ENCODE data around the gene CDC73.
"Not testable (repeated sequence)": the region's sequence is repeated elsewhere in the genome, so short reads cannot be mapped to it uniquely, and the experiment has no call there.

The CDC73 gene

GRCh38 chr1:193231146-193231545, 109.3 kb downstream of the CDC73 start:
- DNase-seq (ENCODE audit: low read depth in 2 of 2): not testable (repeated sequence)

- DNase-seq (ENCODE audit: low read depth in 2 of 2): no peak
Observed at GRCh38 chr1:193234530-193234929, 112.7 kb downstream of the CDC73 start.

- DNase-seq (ENCODE audit: low read depth in 2 of 2): no peak
Observed at GRCh38 chr1:193237381-193237978, 115.6 kb downstream of the CDC73 start.

- no peak for DNase-seq (ENCODE audit: low read depth in 2 of 2)
Observed at GRCh38 chr1:193240609-193241008, 118.8 kb downstream of the CDC73 start.

- no peak for DNase-seq (ENCODE audit: low read depth in 2 of 2)
Observed at GRCh38 chr1:193241132-193241827, 119.4 kb downstream of the CDC73 start.

- no peak for DNase-seq (ENCODE audit: low read depth in 2 of 2)
Observed at GRCh38 chr1:193242000-193242399, 120.2 kb downstream of the CDC73 start.

GRCh38 chr1:193249187-193249586, 127.4 kb downstream of the CDC73 start:
- no peak for DNase-seq (ENCODE audit: low read depth in 2 of 2)

- no peak for DNase-seq (ENCODE audit: low read depth in 2 of 2)
Observed at GRCh38 chr1:193251950-193252349, 130.1 kb downstream of the CDC73 start.

GRCh38 chr1:193256019-193256418, 134.2 kb downstream of the CDC73 start:
- DNase-seq (ENCODE audit: low read depth in 2 of 2): no peak

- no peak for DNase-seq (ENCODE audit: low read depth in 2 of 2)
Observed at GRCh38 chr1:193259636-193260035, 137.8 kb downstream of the CDC73 start.

GRCh38 chr1:193260056-193260745, 138.4 kb downstream of the CDC73 start:
- no peak for DNase-seq (ENCODE audit: low read depth in 2 of 2)

- DNase-seq (ENCODE audit: low read depth in 2 of 2): no peak
Observed at GRCh38 chr1:193260896-193261295, 139.1 kb downstream of the CDC73 start.

GRCh38 chr1:193262661-193263060, 140.8 kb downstream of the CDC73 start:
- DNase-seq (ENCODE audit: low read depth in 2 of 2): no peak

GRCh38 chr1:193264313-193265065, 142.7 kb downstream of the CDC73 start:
- no peak for DNase-seq (ENCODE audit: low read depth in 2 of 2)

- no peak for DNase-seq (ENCODE audit: low read depth in 2 of 2)
Observed at GRCh38 chr1:193265716-193266115, 143.9 kb downstream of the CDC73 start.

- DNase-seq (ENCODE audit: low read depth in 2 of 2): not testable (repeated sequence)
Observed at GRCh38 chr1:193266794-193267193, 145.0 kb downstream of the CDC73 start.

- DNase-seq (ENCODE audit: low read depth in 2 of 2): no peak
Observed at GRCh38 chr1:193270996-193271395, 149.2 kb downstream of the CDC73 start.

GRCh38 chr1:193275773-193276172, 153.9 kb downstream of the CDC73 start:
- DNase-seq (ENCODE audit: low read depth in 2 of 2): no peak

- no peak for DNase-seq (ENCODE audit: low read depth in 2 of 2)
Observed at GRCh38 chr1:193278968-193279367, 157.1 kb downstream of the CDC73 start.

GRCh38 chr1:193281894-193282293, 160.1 kb downstream of the CDC73 start:
- no peak for DNase-seq (ENCODE audit: low read depth in 2 of 2)

GRCh38 chr1:193283016-193283415, 161.2 kb downstream of the CDC73 start:
- DNase-seq (ENCODE audit: low read depth in 2 of 2): no peak

GRCh38 chr1:193284219-193284618, 162.4 kb downstream of the CDC73 start:
- no peak for DNase-seq (ENCODE audit: low read depth in 2 of 2)
